SU-DHL-6 (cell line): Measurements from ENCODE around the gene ACBD6.

Source experiments
- H2AFZ ChIP-seq: fragments of 200-600 bp; sonication (generic); 2 replicates; pipeline ENCODE4 v1.6.1; 2014; ENCODE audit warnings: low read depth, mild to moderate bottlenecking, moderate library complexity, mixed read lengths, antibody characterized with exemption, low read length; ENCODE audit not compliant: severe bottlenecking
- H3F3A ChIP-seq: fragments of 200-600 bp; shearing (Covaris generic); 2 replicates; pipeline ENCODE4 v1.6.0; 2016; ENCODE audit warnings: antibody characterized with exemption, mild to moderate bottlenecking; ENCODE audit not compliant: insufficient read depth
- H3K27ac ChIP-seq: fragments of 200-600 bp; sonication (generic); 2 replicates; pipeline ENCODE4 v1.5.1; 2016; ENCODE audit warnings: low read depth, mild to moderate bottlenecking, low read length, moderate library complexity, mixed read lengths
- H3K27me3 ChIP-seq: fragments of 200-600 bp; sonication (generic), shearing (Covaris generic); 2 replicates; pipeline ENCODE4 v1.6.0; 2014; ENCODE audit warnings: mild to moderate bottlenecking, low read length
- H3K36me3 ChIP-seq: fragments of 200-600 bp; sonication (generic); 2 replicates; pipeline ENCODE4 v1.6.1; 2014; ENCODE audit warnings: mild to moderate bottlenecking, low read length, mixed read lengths
- H3K4me2 ChIP-seq: fragments of 300-600, 200-600 bp; shearing (Covaris generic), sonication (generic); 2 replicates; pipeline ENCODE4 v1.6.0; 2014; ENCODE audit warnings: low read length, low read depth, mild to moderate bottlenecking; ENCODE audit not compliant: poor library complexity, severe bottlenecking
- H3K4me3 ChIP-seq: fragments of 200-600 bp; sonication (generic); 2 replicates; pipeline ENCODE4 v1.5.1; 2014; ENCODE audit warnings: antibody characterized with exemption, low read length, mild to moderate bottlenecking, mixed read lengths; ENCODE audit not compliant: insufficient read depth, poor library complexity, severe bottlenecking
- H3K79me2 ChIP-seq: fragments of 200-600 bp; sonication (generic); 2 replicates; pipeline ENCODE4 v1.6.1; 2014; ENCODE audit warnings: mild to moderate bottlenecking, low read length, moderate library complexity; ENCODE audit not compliant: insufficient read depth
- H3K9ac ChIP-seq: fragments of 200-600 bp; sonication (generic); 2 replicates; pipeline ENCODE4 v1.7.0; 2014; ENCODE audit warnings: mild to moderate bottlenecking, low read length
- H3K9me2 ChIP-seq: fragments of 200-600 bp; sonication (generic); replicated peaks from 2 replicates; pipeline ENCODE4 v1.6.1; 2014; ENCODE audit warnings: low read length; ENCODE audit not compliant: insufficient read depth
- H3K9me3 ChIP-seq: fragments of 200-600 bp; sonication (generic); 2 replicates; pipeline ENCODE4 v1.6.1; 2014; ENCODE audit warnings: low read length, mixed read lengths; ENCODE audit not compliant: insufficient read depth
- H4K20me1 ChIP-seq: fragments of 200-600 bp; sonication (generic); 2 replicates; pipeline ENCODE4 v1.6.1; 2014; ENCODE audit warnings: low read depth, mild to moderate bottlenecking, antibody characterized with exemption, low read length, moderate library complexity, mixed read lengths
- CTCF ChIP-seq: fragments of 200-600 bp; sonication (generic); IDR thresholded peaks from one replicate; pipeline ENCODE4 v1.5.1; 2017; ENCODE audit warnings: antibody characterized with exemption, mild to moderate bottlenecking, low read length, moderate library complexity; ENCODE audit not compliant: insufficient read depth, poor library complexity, severe bottlenecking
- EZH2phosphoT487 ChIP-seq: fragments of 200-600 bp; sonication (generic), shearing (Covaris generic); conservative IDR thresholded peaks from 2 replicates; pipeline ENCODE4 v1.6.1; 2018; ENCODE audit warnings: mild to moderate bottlenecking, antibody characterized with exemption, low read length, moderate library complexity, mixed read lengths

ACBD6 gene

GRCh38 chr1:180386745-180387367 is 115.5 kb downstream of the ACBD6 start:
- Histone ChIP-seq H2AFZ (no peak overlapping the region), H3K27ac (no peak overlapping the region), H3F3A (no peaks in the 10 kb centered on the region), H3K9me3 (peaks cover 9% of the 10 kb centered on the region; the same call in 1 of the 2 replicates), H3K9ac (no peak overlapping the region), H4K20me1 (no peaks in the 10 kb centered on the region), H3K27me3 (no peaks in the 10 kb centered on the region), H3K4me3 (no peak overlapping the region), H3K36me3 (peaks cover 11% of the 10 kb centered on the region), H3K9me2 (no peaks in the 10 kb centered on the region), H3K4me2 (no peak overlapping the region), H3K79me2 (peaks cover 18% of the 10 kb centered on the region; the same call in 1 of the 2 replicates)
- TF ChIP-seq CTCF (no peak), EZH2phosphoT487 (no peak)

- Histone ChIP-seq H3K27ac (no peak overlapping the region), H3F3A (no peaks in the 10 kb centered on the region), H2AFZ (no peak overlapping the region), H4K20me1 (no peaks in the 10 kb centered on the region), H3K9me2 (no peaks in the 10 kb centered on the region), H3K79me2 (peaks cover 29% of the 10 kb centered on the region), H3K36me3 (0 out of 2 replicates have a peak, but pooled peaks cover 3% of the 10 kb centered on the region), H3K9ac (no peak overlapping the region), H3K4me3 (no peak overlapping the region), H3K9me3 (peaks cover 11% of the 10 kb centered on the region; the same call in 1 of the 2 replicates), H3K4me2 (no peak overlapping the region), H3K27me3 (no peaks in the 10 kb centered on the region)
- TF ChIP-seq EZH2phosphoT487 (no peak), CTCF (no peak)
Measured at GRCh38 chr1:180385144-180385543, 117.2 kb downstream of the ACBD6 start.

GRCh38 chr1:180384286-180385005 is 117.9 kb downstream of the ACBD6 start:
- Histone ChIP-seq H3K9me2 (no peaks in the 10 kb centered on the region), H3K4me3 (no peak overlapping the region), H2AFZ (no peak overlapping the region), H3K36me3 (peaks cover 7% of the 10 kb centered on the region), H3K27ac (no peak overlapping the region), H3K9ac (no peak overlapping the region), H3K27me3 (no peaks in the 10 kb centered on the region), H3K4me2 (no peak overlapping the region), H4K20me1 (no peaks in the 10 kb centered on the region), H3F3A (no peaks in the 10 kb centered on the region), H3K79me2 (peaks cover 36% of the 10 kb centered on the region), H3K9me3 (peaks cover 18% of the 10 kb centered on the region; the same call in 1 of the 2 replicates)
- TF ChIP-seq CTCF (no peak), EZH2phosphoT487 (no peak)
